ENCODE results near the gene SPAG6. TPM values are rescaled to one million over a fixed set of nuclear protein-coding genes. Genes with fewer than 3 reads are reported as not detected.

The SPAG6 gene
- total RNA-seq, 2 experiments from 2014 or later: 1.2 to 1.4 TPM

GRCh38 chr10:22317076-22317370 lies 28.3 kb upstream of the SPAG6 start:
- Mint-ChIP-seq H3K27ac (peak overlapping the region; percentile 94), H3K4me1 (peaks cover 48% of the 10 kb centered on the region), H3K36me3 (ENCODE audit: low read depth) (peaks cover 29% of the 10 kb centered on the region), H3K9me3 (no peaks in the 10 kb centered on the region), H3K4me3 (peak overlapping the region; percentile 96), H3K27me3 (peaks cover 4% of the 10 kb centered on the region)
- POLR2A ChIA-PET: interaction anchor here (0.7 to 3.3 kb wide), 14 partner anchors 8 to 784 kb away, joined by 3 to 95 read pairs (median 9); partner anchors contain the start of genes DNAJC1 and MLLT10
- CTCF ChIA-PET: interaction anchor here (1.2 to 2.0 kb wide), 4 partner anchors 10 to 672 kb away, joined by 3 to 5 read pairs (median 4); partner anchors contain the start of gene DNAJC1
- no peak for DNase-seq

GRCh38 chr10:22317771-22318565 lies 27.3 kb upstream of the SPAG6 start:
- H3K27me3 Mint-ChIP-seq: peaks cover 14% of the 10 kb centered on the region
- no peak overlapping the region for H3K27ac Mint-ChIP-seq
- CTCF ChIA-PET: no interaction called here

GRCh38 chr10:22318772-22319171 lies 26.5 kb upstream of the SPAG6 start:
- ChIA-PET CTCF (interaction anchor here (0.8 to 1.0 kb wide), 2 partner anchors 14 to 25 kb away, joined by 3 read pairs; no protein-coding TSS in a partner anchor), POLR2A (interaction anchor here (1.4 to 3.3 kb wide), 4 partner anchors 8 to 316 kb away, joined by 4 to 19 read pairs (median 10); partner anchors contain the start of gene DNAJC1)
- Mint-ChIP-seq H3K36me3 (ENCODE audit: low read depth) (peaks cover 36% of the 10 kb centered on the region), H3K4me3 (no peak overlapping the region), H3K27me3 (peaks cover 22% of the 10 kb centered on the region), H3K4me1 (peaks cover 65% of the 10 kb centered on the region), H3K9me3 (no peaks in the 10 kb centered on the region), H3K27ac (no peak overlapping the region)
- no peak for DNase-seq

More at GRCh38 chr10:22317771-22318565, 27.3 kb upstream of the SPAG6 start:
- H3K4me3 Mint-ChIP-seq: peak overlapping the region; percentile 96
- no peak for DNase-seq
- H3K36me3 Mint-ChIP-seq (ENCODE audit: low read depth): peaks cover 36% of the 10 kb centered on the region
- H3K9me3 Mint-ChIP-seq: no peaks in the 10 kb centered on the region
- H3K4me1 Mint-ChIP-seq: peaks cover 57% of the 10 kb centered on the region
- POLR2A ChIA-PET: interaction anchor here (1.1 to 3.3 kb wide), 5 partner anchors 9 to 315 kb away, joined by 3 to 39 read pairs (median 8); partner anchors contain the start of gene DNAJC1

- Mint-ChIP-seq H3K4me3 (peak overlapping the region; percentile 78), H3K27me3 (peaks cover 28% of the 10 kb centered on the region), H3K9me3 (no peaks in the 10 kb centered on the region), H3K36me3 (ENCODE audit: low read depth) (peaks cover 39% of the 10 kb centered on the region), H3K27ac (peak overlapping the region; percentile 79), H3K4me1 (peaks cover 70% of the 10 kb centered on the region)
- ChIA-PET POLR2A (interaction anchor here (0.7 to 2.8 kb wide), 7 partner anchors 13 to 326 kb away, joined by 3 to 12 read pairs (median 4); partner anchors contain the start of gene DNAJC1), CTCF (interaction anchor here (0.8 to 1.0 kb wide), 2 partner anchors 13 to 24 kb away, joined by 3 read pairs; no protein-coding TSS in a partner anchor)
- no peak for DNase-seq
Measured at GRCh38 chr10:22319547-22319979, 25.7 kb upstream of the SPAG6 start.

GRCh38 chr10:22319980-22320558 lies 25.2 kb upstream of the SPAG6 start:
- Mint-ChIP-seq H3K36me3 (ENCODE audit: low read depth) (peaks cover 39% of the 10 kb centered on the region), H3K27ac (peak overlapping the region; percentile 79), H3K9me3 (no peaks in the 10 kb centered on the region), H3K4me3 (peak overlapping the region; percentile 78), H3K4me1 (peaks cover 71% of the 10 kb centered on the region), H3K27me3 (peaks cover 33% of the 10 kb centered on the region)
- DNase-seq: no peak
- POLR2A ChIA-PET: interaction anchor here (0.7 to 2.8 kb wide), 7 partner anchors 12 to 326 kb away, joined by 3 to 12 read pairs (median 4); partner anchors contain the start of gene DNAJC1
- CTCF ChIA-PET: interaction anchor here (1.0 kb wide), 1 partner anchor 13 kb away, joined by 3 read pairs; no protein-coding TSS in a partner anchor

- DNase-seq: peak; percentile 71
- peaks cover 37% of the 10 kb centered on the region for H3K36me3 Mint-ChIP-seq (ENCODE audit: low read depth)
- peaks cover 33% of the 10 kb centered on the region for H3K27me3 Mint-ChIP-seq
- peak within 1 kb of the TSS; percentile 82 for H3K4me3 Mint-ChIP-seq
- peaks cover 66% of the 10 kb centered on the region for H3K4me1 Mint-ChIP-seq
- CTCF ChIA-PET: no interaction called here
- peak within 1 kb of the TSS; percentile 79 for H3K27ac Mint-ChIP-seq
- POLR2A ChIA-PET: interaction anchor here (1.3 to 2.5 kb wide), 5 partner anchors 12 to 317 kb away, joined by 3 to 13 read pairs (median 9); partner anchors contain the start of gene DNAJC1
- H3K9me3 Mint-ChIP-seq: no peaks in the 10 kb centered on the region
Measured at GRCh38 chr10:22320591-22321155, 24.6 kb upstream of the SPAG6 start, which contains the start of gene BMI1. TSS of gene BMI1 (plus strand) at chr10:22321099. CDS start at chr10:22326450, 5,351 bp downstream.

GRCh38 chr10:22321156-22321923 lies 24.0 kb upstream of the SPAG6 start:
- no peaks in the 10 kb centered on the region for H3K9me3 Mint-ChIP-seq
- H3K4me1 Mint-ChIP-seq: peaks cover 69% of the 10 kb centered on the region
- peaks cover 41% of the 10 kb centered on the region for H3K36me3 Mint-ChIP-seq (ENCODE audit: low read depth)
- peak overlapping the region; percentile 78 for H3K4me3 Mint-ChIP-seq
- H3K27me3 Mint-ChIP-seq: peaks cover 32% of the 10 kb centered on the region
- peak overlapping the region; percentile 47 for H3K27ac Mint-ChIP-seq
- CTCF ChIA-PET: no interaction called here
- POLR2A ChIA-PET: interaction anchor here (0.6 to 2.5 kb wide), 4 partner anchors 11 to 318 kb away, joined by 3 to 13 read pairs (median 8); partner anchors contain the start of gene DNAJC1
- peak; percentile 67 for DNase-seq

GRCh38 chr10:22321924-22322640 lies 23.2 kb upstream of the SPAG6 start:
- H3K4me3 Mint-ChIP-seq: peak overlapping the region; percentile 82
- peaks cover 44% of the 10 kb centered on the region for H3K36me3 Mint-ChIP-seq (ENCODE audit: low read depth)
- no peak for DNase-seq
- H3K27me3 Mint-ChIP-seq: peaks cover 32% of the 10 kb centered on the region
- H3K27ac Mint-ChIP-seq: peak overlapping the region; percentile 49
- no peaks in the 10 kb centered on the region for H3K9me3 Mint-ChIP-seq
- ChIA-PET POLR2A (interaction anchor here (0.6 to 2.5 kb wide), 7 partner anchors 10 to 319 kb away, joined by 3 to 13 read pairs (median 6); partner anchors contain the start of gene DNAJC1), CTCF (interaction anchor here (0.6 to 1.5 kb wide), 3 partner anchors 18 to 826 kb away, joined by 3 to 6 read pairs (median 3); no protein-coding TSS in a partner anchor)
- peaks cover 72% of the 10 kb centered on the region for H3K4me1 Mint-ChIP-seq

- no peak for DNase-seq
- Mint-ChIP-seq H3K27ac (peak overlapping the region; percentile 49), H3K27me3 (peaks cover 32% of the 10 kb centered on the region), H3K9me3 (no peaks in the 10 kb centered on the region), H3K4me3 (peak overlapping the region; percentile 82), H3K4me1 (peaks cover 67% of the 10 kb centered on the region), H3K36me3 (ENCODE audit: low read depth) (peaks cover 48% of the 10 kb centered on the region)
- CTCF ChIA-PET: interaction anchor here (0.6 to 1.5 kb wide), 3 partner anchors 18 to 827 kb away, joined by 3 to 6 read pairs (median 3); no protein-coding TSS in a partner anchor
- POLR2A ChIA-PET: interaction anchor here (1.5 to 2.5 kb wide), 6 partner anchors 10 to 319 kb away, joined by 6 to 13 read pairs (median 6); partner anchors contain the start of gene DNAJC1
Measured at GRCh38 chr10:22322641-22323160, 22.6 kb upstream of the SPAG6 start.

- Mint-ChIP-seq H3K4me3 (peak overlapping the region; percentile 82), H3K36me3 (ENCODE audit: low read depth) (peaks cover 44% of the 10 kb centered on the region), H3K4me1 (peaks cover 60% of the 10 kb centered on the region), H3K9me3 (no peaks in the 10 kb centered on the region), H3K27ac (no peak overlapping the region), H3K27me3 (peaks cover 32% of the 10 kb centered on the region)
- DNase-seq: no peak
- CTCF ChIA-PET: interaction anchor here (0.7 to 1.5 kb wide), 3 partner anchors 16 to 828 kb away, joined by 3 to 6 read pairs (median 4); no protein-coding TSS in a partner anchor
- POLR2A ChIA-PET: interaction anchor here (1.2 to 2.5 kb wide), 9 partner anchors 7 to 114 kb away, joined by 4 to 20 read pairs (median 6); partner anchors contain the start of gene COMMD3
Measured at GRCh38 chr10:22323538-22324305, 21.6 kb upstream of the SPAG6 start.
